ENCODE results near the gene DDX5.
"Not testable (repeated sequence)": the region's sequence is repeated elsewhere in the genome, so short reads cannot be mapped to it uniquely, and the experiment has no call there.

DDX5 gene

DNA sequence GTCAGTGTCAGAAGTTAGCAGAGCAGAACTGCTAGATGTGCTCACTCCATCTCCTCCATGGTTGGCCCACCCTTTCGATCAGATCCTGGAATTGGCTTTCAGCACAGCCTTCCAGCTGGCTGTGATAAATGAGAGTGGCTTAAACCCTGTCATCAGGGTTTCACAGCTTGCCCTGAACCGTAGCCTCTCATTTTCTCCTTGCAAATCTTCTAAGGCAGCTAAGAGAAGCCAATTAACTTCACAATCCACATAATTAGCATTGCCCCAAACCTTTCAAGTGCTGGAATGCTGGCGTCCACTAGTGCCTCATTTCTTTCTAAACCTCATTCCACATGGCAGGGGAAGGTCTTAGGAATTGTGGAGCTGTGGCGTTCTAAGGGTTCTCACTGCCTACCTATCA, 35.5 kb downstream of the DDX5 start:
- no peak for DNase-seq (ENCODE audit: extremely low read depth, insufficient read length)
- TF ChIP-seq, protein P1, sequence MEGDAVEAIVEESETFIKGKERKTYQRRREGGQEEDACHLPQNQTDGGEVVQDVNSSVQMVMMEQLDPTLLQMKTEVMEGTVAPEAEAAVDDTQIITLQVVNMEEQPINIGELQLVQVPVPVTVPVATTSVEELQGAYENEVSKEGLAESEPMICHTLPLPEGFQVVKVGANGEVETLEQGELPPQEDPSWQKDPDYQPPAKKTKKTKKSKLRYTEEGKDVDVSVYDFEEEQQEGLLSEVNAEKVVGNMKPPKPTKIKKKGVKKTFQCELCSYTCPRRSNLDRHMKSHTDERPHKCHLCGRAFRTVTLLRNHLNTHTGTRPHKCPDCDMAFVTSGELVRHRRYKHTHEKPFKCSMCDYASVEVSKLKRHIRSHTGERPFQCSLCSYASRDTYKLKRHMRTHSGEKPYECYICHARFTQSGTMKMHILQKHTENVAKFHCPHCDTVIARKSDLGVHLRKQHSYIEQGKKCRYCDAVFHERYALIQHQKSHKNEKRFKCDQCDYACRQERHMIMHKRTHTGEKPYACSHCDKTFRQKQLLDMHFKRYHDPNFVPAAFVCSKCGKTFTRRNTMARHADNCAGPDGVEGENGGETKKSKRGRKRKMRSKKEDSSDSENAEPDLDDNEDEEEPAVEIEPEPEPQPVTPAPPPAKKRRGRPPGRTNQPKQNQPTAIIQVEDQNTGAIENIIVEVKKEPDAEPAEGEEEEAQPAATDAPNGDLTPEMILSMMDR (IDR thresholded peaks at IDR 0.05; ENCODE audit: insufficient read depth, low read length, poor library complexity, severe bottlenecking), result no peak
- H3K36me3 ChIP-seq (ENCODE audit: control insufficient read depth, insufficient read depth, low read length), result no peaks in the 10 kb centered on the region
- H3K4me3 ChIP-seq (replicated peaks; ENCODE audit: low read depth, low read length), result no peak overlapping the region
- H3K27me3 ChIP-seq (replicated peaks; ENCODE audit: control insufficient read depth, insufficient read depth, low read length), result no peaks in the 10 kb centered on the region

DNA sequence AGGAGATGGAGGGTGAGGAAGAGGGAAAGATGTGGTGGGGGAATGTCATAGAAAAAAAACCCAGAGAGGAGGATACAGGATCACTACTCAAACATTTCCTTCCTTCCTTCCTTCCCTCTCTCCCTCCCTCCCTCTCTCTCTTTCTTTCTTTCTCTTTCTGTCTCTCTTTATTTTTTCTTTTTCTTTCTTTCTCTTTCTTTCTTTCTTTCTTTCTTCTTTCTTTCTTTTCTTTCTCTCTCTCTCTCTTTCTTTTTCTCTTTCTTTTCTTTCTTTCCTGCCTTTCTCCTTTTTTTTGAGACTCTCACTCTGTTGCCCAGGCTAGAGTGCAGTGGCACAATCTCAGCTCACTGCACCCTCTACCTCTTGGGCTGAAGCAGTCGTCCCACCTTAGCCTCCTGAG, 39.3 kb downstream of the DDX5 start:
- not testable (repeated sequence) for H3K27me3 ChIP-seq (replicated peaks; ENCODE audit: control insufficient read depth, insufficient read depth, low read length); DNase-seq (ENCODE audit: extremely low read depth, insufficient read length); H3K4me3 ChIP-seq (replicated peaks; ENCODE audit: low read depth, low read length); H3K36me3 ChIP-seq (ENCODE audit: control insufficient read depth, insufficient read depth, low read length)

DNA sequence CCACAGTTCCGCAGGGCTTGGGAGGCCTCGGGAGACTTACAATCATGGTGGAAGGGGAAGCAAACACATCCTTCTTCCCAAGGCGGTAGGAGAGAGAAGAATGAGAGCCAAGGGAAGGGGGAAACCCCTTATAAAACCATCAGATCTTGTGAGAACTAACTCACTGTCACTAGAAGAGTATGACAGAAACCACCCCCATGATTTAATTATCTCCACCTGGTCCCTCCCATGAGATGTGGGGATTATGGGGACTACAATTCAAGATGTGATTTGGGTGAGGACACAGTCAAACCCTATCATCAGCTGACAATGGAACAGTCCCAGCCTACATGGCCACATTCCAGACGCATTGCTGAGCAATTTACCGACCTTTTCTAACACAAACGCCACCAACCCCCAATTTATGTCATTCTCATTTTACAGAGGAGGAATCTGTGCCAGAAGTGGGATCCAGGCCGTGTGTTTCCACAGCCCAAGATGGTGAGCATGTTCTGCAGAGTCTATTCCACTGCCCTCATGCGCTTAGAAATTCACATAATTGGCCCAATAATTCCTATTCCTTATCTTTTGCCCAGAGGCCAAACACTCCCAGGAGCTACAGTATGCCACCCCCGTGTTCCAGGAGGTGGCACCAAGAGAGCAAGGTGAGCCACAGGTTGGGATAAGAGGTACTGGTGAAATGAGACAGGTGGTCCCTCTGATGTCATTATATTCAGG, 39.9 kb downstream of the DDX5 start:
- Histone ChIP-seq H3K36me3 (ENCODE audit: control insufficient read depth, insufficient read depth, low read length) (no peaks in the 10 kb centered on the region), H3K4me3 (replicated peaks; ENCODE audit: low read depth, low read length) (no peak overlapping the region), H3K27me3 (replicated peaks; ENCODE audit: control insufficient read depth, insufficient read depth, low read length) (no peaks in the 10 kb centered on the region)
- TF ChIP-seq, protein P1 (IDR thresholded peaks at IDR 0.05; ENCODE audit: insufficient read depth, low read length, poor library complexity, severe bottlenecking), result no peak
- DNase-seq (ENCODE audit: extremely low read depth, insufficient read length), result no peak

DNA sequence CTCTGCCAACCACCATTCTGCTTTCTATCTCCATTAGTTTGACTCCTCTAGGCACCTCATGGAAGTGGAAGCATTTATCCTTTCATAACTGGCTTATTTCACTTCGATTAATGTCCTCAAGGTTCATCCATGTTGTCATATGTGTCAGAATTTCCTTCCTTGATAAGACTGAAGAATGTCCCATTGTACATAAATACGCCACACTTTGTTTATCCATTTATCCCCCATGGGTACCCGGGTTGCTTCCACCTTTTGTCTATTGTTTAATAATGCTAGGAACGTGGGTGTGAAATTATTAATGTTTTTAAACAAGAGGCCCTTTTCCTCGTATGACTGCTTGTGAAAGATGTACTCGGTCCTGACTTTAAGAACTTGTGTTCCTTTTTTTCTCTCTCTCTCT, 44.3 kb downstream of the DDX5 start:
- no peak overlapping the region for H3K4me3 ChIP-seq (replicated peaks; ENCODE audit: low read depth, low read length)
- DNase-seq (ENCODE audit: extremely low read depth, insufficient read length), result no peak
- H3K27me3 ChIP-seq (replicated peaks; ENCODE audit: control insufficient read depth, insufficient read depth, low read length), result no peaks in the 10 kb centered on the region
- TF ChIP-seq, protein P1 (IDR thresholded peaks at IDR 0.05; ENCODE audit: insufficient read depth, low read length, poor library complexity, severe bottlenecking), result no peak
- H3K36me3 ChIP-seq (ENCODE audit: control insufficient read depth, insufficient read depth, low read length), result no peaks in the 10 kb centered on the region

DNA sequence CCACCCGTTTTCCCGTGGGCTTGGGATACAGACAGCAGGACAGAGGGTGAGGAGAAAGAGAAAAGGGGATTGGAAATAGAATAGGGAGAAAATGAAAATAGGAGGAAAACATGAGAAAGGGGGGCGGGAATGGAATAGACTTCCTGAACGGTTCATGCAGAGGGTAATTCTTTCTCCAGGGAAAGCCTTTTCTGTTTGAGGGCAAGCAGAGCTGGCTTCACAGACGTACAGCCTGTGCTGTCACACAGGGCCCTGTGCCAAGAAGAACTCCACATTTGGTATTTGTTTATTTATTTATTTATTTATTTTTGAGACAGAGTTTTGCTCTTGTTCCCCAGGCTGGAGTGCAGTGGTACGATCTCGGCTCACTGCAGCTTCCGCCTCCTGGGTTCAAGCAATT, 45.1 kb downstream of the DDX5 start:
- H3K36me3 ChIP-seq (ENCODE audit: control insufficient read depth, insufficient read depth, low read length), result no peaks in the 10 kb centered on the region
- TF ChIP-seq, protein P1 (IDR thresholded peaks at IDR 0.05; ENCODE audit: insufficient read depth, low read length, poor library complexity, severe bottlenecking), result no peak

DNA sequence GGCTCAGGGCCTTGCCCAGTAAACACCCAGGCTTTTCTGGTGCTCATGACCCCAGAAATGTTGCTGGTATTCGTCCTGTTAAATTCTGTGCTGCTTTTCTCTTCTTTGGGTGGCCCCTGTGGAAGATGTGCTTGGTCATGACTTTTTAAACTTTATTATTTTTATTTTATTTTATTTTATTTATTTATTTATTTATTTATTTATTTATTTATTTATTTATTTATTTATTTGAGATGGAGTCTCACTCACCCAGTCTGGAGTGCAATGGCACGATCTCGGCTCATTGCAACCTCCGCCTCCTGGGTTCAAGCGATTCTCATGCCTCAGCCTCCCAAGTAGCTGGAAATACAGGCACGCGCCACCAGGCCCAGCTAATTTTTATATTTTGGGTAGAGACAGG, 46.3 kb downstream of the DDX5 start:
- DNase-seq (ENCODE audit: extremely low read depth, insufficient read length); H3K4me3 ChIP-seq (replicated peaks; ENCODE audit: low read depth, low read length); H3K36me3 ChIP-seq (ENCODE audit: control insufficient read depth, insufficient read depth, low read length); H3K27me3 ChIP-seq (replicated peaks; ENCODE audit: control insufficient read depth, insufficient read depth, low read length): not testable (repeated sequence)

More for the DNA sequence above, 45.1 kb downstream of the DDX5 start:
- H3K27me3 ChIP-seq (replicated peaks; ENCODE audit: control insufficient read depth, insufficient read depth, low read length), result no peaks in the 10 kb centered on the region
- no peak overlapping the region for H3K4me3 ChIP-seq (replicated peaks; ENCODE audit: low read depth, low read length)
- DNase-seq (ENCODE audit: extremely low read depth, insufficient read length), result no peak

DNA sequence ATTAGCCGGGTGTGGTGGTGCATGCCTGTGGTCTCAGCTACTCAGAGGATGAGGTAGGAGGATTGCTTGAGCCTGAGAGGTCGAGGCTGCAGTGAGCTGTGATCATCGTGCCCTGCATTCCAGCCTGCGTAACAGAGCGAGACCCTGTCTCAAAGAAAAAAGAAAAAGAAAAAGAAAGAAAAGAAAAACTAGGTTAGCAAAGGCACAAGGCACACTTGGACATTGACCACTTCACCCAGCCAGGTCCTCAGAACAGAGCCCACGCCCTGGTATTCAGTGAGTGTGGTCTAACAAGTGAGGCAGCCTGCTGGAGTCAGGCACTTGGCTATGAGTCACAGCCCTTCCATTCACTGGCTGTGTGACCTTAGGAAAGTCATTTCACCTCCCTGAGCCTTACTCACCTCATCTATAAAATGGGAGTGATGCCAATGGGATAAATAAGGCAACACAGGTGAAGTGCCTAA, 46.8 kb downstream of the DDX5 start:
- DNase-seq (ENCODE audit: extremely low read depth, insufficient read length), result no peak
- Histone ChIP-seq H3K36me3 (ENCODE audit: control insufficient read depth, insufficient read depth, low read length) (no peaks in the 10 kb centered on the region), H3K27me3 (replicated peaks; ENCODE audit: control insufficient read depth, insufficient read depth, low read length) (no peaks in the 10 kb centered on the region), H3K4me3 (replicated peaks; ENCODE audit: low read depth, low read length) (no peak overlapping the region)
- TF ChIP-seq, protein P1 (IDR thresholded peaks at IDR 0.05; ENCODE audit: insufficient read depth, low read length, poor library complexity, severe bottlenecking), result no peak
